Tibial nerve (tissue), 4 donors: ENCODE measurements around the gene CALCR. TPM values are rescaled to one million over a fixed set of nuclear protein-coding genes. Genes with fewer than 3 reads are reported as not detected.

ENCODE experiments used
- DNase-seq, 2 donors: peaks; one replicate each; pipeline ENCODE4 v3.0.0-alpha.2; 2019; ENCODE audit warnings: low spot score in 2 of 2
- H3K27ac ChIP-seq, 4 donors: fragments of 200-600 bp; sonication (generic) in 3 of 4; one replicate each; pipeline ENCODE4 v1.5.1; 2017 to 2019; ENCODE audit warnings: mild to moderate bottlenecking in 1 of 4
- H3K27me3 ChIP-seq, 2 donors: fragments of 200-600 bp; sonication (generic) in 1 of 2; one replicate each; pipeline versions ENCODE4 v1.5.1 to v1.6.0; 2017 to 2019
- H3K36me3 ChIP-seq, 3 donors: fragments of 200-600 bp; sonication (generic); one replicate each; pipeline ENCODE4 v1.5.1; 2018 to 2019
- H3K4me1 ChIP-seq, 4 donors: fragments of 200-600 bp; sonication (generic) in 3 of 4; one replicate each; pipeline ENCODE4 v1.5.1; 2017 to 2019
- H3K4me3 ChIP-seq, 4 donors: fragments of 200-600 bp; sonication (generic) in 3 of 4; one replicate each; pipeline ENCODE4 v1.5.1; 2017 to 2019; ENCODE audit warnings: mild to moderate bottlenecking in 1 of 4, moderate library complexity in 1 of 4
- H3K9me3 ChIP-seq, 4 donors: fragments of 200-600 bp; sonication (generic) in 3 of 4; one replicate each; pipeline ENCODE4 v1.5.1; 2017 to 2019
- CTCF ChIP-seq, 5 experiments: fragments of 200-600 bp in 3 of 5; fragments of 450-650 bp in 2 of 5; sonication (generic) in 3 of 5; IDR thresholded peaks; one replicate each; pipeline ENCODE4 v1.5.1; 2016 to 2019; ENCODE audit warnings: antibody characterized with exemption in 5 of 5, mild to moderate bottlenecking in 3 of 5, moderate library complexity in 2 of 5
- EP300 ChIP-seq, 2 donors: sonication (generic); formaldehyde crosslinking; IDR thresholded peaks; one replicate each; pipeline ENCODE4 v1.6.1; 2017; ENCODE audit warnings: antibody characterized with exemption in 2 of 2, mild to moderate bottlenecking in 1 of 2
- POLR2A ChIP-seq, 2 donors: fragments of 450-650 bp; IDR thresholded peaks; one replicate each; pipeline ENCODE4 v1.6.1; 2017; ENCODE audit warnings: antibody characterized with exemption in 2 of 2, mild to moderate bottlenecking in 2 of 2, moderate library complexity in 2 of 2
- WGBS, 2 donors: methylation state at CpG; one replicate each; pipeline ENCODE4 v1.1.5; 2018; 5-methylcytosine and 5-hydroxymethylcytosine counted together
- total RNA-seq, 4 donors: library from RNA; depleted of rRNA; stranded (reverse); fragments of >200 nt; gene quantifications; one replicate each; pipeline ENCODE4 v1.1.0, GENCODE V29; 2016

Gene CALCR
- total RNA-seq, 4 donors from 2014 or later: 0.66 TPM; not detected in 3

- TF ChIP-seq EP300 (IDR thresholded peaks at IDR 0.05) (no peak), CTCF (IDR thresholded peaks at IDR 0.05) (no peak), POLR2A (IDR thresholded peaks at IDR 0.05) (no peak)
- 19 to 20% methylated on average over 1 of the region's 1 CpG for WGBS, 2 donors
Measured at GRCh38 chr7:93538061-93538460, 36.5 kb downstream of the CALCR start.

DNA sequence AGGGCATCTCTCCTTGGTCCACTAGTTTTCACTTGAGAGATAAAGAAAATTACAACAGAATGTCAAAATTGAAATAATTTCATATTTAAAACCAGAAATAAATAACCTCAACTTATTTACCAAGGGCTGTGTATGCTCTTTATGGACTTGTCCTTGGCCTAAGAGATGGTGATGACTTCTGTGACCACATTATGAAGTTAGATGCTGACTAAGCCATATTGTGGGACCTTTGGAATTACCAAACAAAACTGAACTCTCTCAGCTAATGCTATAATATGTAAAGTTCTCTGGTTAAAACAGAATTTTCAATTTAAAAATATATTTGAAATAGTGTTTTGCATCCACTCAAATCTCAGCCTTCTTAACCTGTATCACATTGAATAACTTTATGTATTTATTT lies 38.9 kb downstream of the CALCR start:
- H3K27me3 ChIP-seq: no peaks in the 10 kb centered on the region
- TF ChIP-seq POLR2A (IDR thresholded peaks at IDR 0.05) (no peak), CTCF (IDR thresholded peaks at IDR 0.05) (no peak)
- no peaks in the 10 kb centered on the region for H3K9me3 ChIP-seq
- no peaks in the 10 kb centered on the region for H3K4me1 ChIP-seq
- no peak for DNase-seq
- H3K36me3 ChIP-seq: no peaks in the 10 kb centered on the region
- no peak overlapping the region for H3K4me3 ChIP-seq
- H3K27ac ChIP-seq: no peak overlapping the region

More at GRCh38 chr7:93538061-93538460, 36.5 kb downstream of the CALCR start:
- DNase-seq: no peak
- no peak overlapping the region for H3K27ac ChIP-seq
- H3K36me3 ChIP-seq: no peaks in the 10 kb centered on the region
- no peaks in the 10 kb centered on the region for H3K9me3 ChIP-seq
- H3K4me1 ChIP-seq: no peaks in the 10 kb centered on the region
- no peak overlapping the region for H3K4me3 ChIP-seq
- no peaks in the 10 kb centered on the region for H3K27me3 ChIP-seq

- no peak overlapping the region for H3K4me3 ChIP-seq
- H3K4me1 ChIP-seq: no peaks in the 10 kb centered on the region
- H3K36me3 ChIP-seq: no peaks in the 10 kb centered on the region
- TF ChIP-seq EP300 (IDR thresholded peaks at IDR 0.05) (no peak), CTCF (IDR thresholded peaks at IDR 0.05) (no peak), POLR2A (IDR thresholded peaks at IDR 0.05) (no peak)
- DNase-seq: no peak
- H3K9me3 ChIP-seq: no peaks in the 10 kb centered on the region
- no peaks in the 10 kb centered on the region for H3K27me3 ChIP-seq
- no peak overlapping the region for H3K27ac ChIP-seq
Measured at GRCh38 chr7:93530701-93531100, 43.8 kb downstream of the CALCR start.

DNA sequence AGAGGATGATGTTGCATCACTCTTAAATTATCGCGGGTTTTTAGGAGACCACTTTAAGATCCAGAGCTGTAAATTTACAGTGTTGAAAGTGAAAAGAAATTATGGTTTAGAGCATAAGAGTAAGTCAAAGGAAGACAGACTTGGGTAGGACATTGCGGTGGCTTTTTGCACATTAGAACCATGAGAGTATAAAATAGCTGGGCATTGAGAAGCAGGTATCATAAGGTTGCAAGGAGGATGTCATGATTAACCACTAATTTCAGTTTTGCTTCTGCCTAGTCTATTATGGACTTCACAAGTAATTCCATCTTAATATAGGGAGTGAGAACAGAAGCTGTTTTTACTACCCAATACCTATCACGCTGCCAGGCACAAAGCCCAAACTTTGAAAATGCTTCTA lies 57.7 kb downstream of the CALCR start:
- no peak overlapping the region for H3K4me3 ChIP-seq
- no peaks in the 10 kb centered on the region for H3K36me3 ChIP-seq
- no peak overlapping the region for H3K27ac ChIP-seq
- no peak for DNase-seq
- WGBS, 2 donors: 78 to 91% methylated on average over 4 of the region's 4 CpGs
- no peaks in the 10 kb centered on the region for H3K4me1 ChIP-seq
- no peaks in the 10 kb centered on the region for H3K9me3 ChIP-seq
- no peaks in the 10 kb centered on the region for H3K27me3 ChIP-seq
- TF ChIP-seq EP300 (IDR thresholded peaks at IDR 0.05): no peak
- TF ChIP-seq POLR2A (IDR thresholded peaks at IDR 0.05): no peak
- TF ChIP-seq CTCF (IDR thresholded peaks at IDR 0.05): no peak

- 51 to 63% methylated on average over 1 of the region's 1 CpG for WGBS, 2 donors
- no peak overlapping the region for H3K4me3 ChIP-seq
- no peak for DNase-seq
- H3K27me3 ChIP-seq: no peaks in the 10 kb centered on the region
- H3K36me3 ChIP-seq: no peaks in the 10 kb centered on the region
- H3K27ac ChIP-seq: no peak overlapping the region
- H3K9me3 ChIP-seq: no peaks in the 10 kb centered on the region
- H3K4me1 ChIP-seq: no peaks in the 10 kb centered on the region
- TF ChIP-seq CTCF (IDR thresholded peaks at IDR 0.05): no peak
- no peak for TF ChIP-seq EP300 (IDR thresholded peaks at IDR 0.05)
- TF ChIP-seq POLR2A (IDR thresholded peaks at IDR 0.05): no peak
Measured at GRCh38 chr7:93515144-93515543, 59.4 kb downstream of the CALCR start.
